ENCODE data around the gene EGFL6.

DNA sequence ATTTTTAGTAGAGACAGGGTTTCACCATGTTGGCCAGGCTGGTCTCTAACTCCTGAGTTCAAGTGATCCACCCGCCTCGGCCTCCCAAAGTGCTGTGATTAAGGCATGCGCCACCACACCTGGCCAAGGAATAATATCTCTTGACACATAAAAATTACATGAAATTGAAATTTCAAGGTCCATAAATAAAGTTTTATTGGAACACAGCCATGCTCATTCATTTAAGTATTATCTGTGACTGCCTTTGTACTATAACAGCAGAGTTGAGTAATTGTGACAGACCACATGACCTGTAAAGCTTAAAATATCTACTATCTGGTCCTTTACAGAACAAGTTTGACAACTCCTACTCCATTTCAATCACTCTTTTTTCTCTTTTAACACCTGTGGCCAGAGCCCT, 17.8 kb upstream of the EGFL6 start:
- TF ChIP-seq, protein P1, sequence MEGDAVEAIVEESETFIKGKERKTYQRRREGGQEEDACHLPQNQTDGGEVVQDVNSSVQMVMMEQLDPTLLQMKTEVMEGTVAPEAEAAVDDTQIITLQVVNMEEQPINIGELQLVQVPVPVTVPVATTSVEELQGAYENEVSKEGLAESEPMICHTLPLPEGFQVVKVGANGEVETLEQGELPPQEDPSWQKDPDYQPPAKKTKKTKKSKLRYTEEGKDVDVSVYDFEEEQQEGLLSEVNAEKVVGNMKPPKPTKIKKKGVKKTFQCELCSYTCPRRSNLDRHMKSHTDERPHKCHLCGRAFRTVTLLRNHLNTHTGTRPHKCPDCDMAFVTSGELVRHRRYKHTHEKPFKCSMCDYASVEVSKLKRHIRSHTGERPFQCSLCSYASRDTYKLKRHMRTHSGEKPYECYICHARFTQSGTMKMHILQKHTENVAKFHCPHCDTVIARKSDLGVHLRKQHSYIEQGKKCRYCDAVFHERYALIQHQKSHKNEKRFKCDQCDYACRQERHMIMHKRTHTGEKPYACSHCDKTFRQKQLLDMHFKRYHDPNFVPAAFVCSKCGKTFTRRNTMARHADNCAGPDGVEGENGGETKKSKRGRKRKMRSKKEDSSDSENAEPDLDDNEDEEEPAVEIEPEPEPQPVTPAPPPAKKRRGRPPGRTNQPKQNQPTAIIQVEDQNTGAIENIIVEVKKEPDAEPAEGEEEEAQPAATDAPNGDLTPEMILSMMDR (optimal IDR thresholded peaks at IDR 0.05 in 1 of 3, IDR thresholded peaks at IDR 0.05 in 1 of 3, conservative IDR thresholded peaks at IDR 0.05 in 1 of 3; ENCODE audit: extremely low read depth in 1 of 3, insufficient read depth in 2 of 3, low read length in 3 of 3): no peak
- TF ChIP-seq EZH2 (IDR thresholded peaks at IDR 0.05; ENCODE audit: low read length): no peak

Data from keratinocyte (primary cell).